Lung (tissue), 12 donors: ENCODE data around the gene PFAS. TPM values are rescaled to one million over a fixed set of nuclear protein-coding genes. Genes with fewer than 3 reads are reported as not detected.
A peak's percentile ranks its signal among the peaks of the same experiment; 100 is the strongest.

ENCODE experiments used
- ATAC-seq: fragments of 200-7000 bp; cut with Tn5 transposase; one replicate; pipeline ENCODE4 v1.9.1; 2020; ENCODE audit warnings: moderate number of reproducible peaks; ENCODE audit not compliant: insufficient read depth, low FRiP score
- DNase-seq, 3 donors: peaks; one replicate each; pipeline ENCODE4 v3.0.0-alpha.2; 2013 to 2017
- H3K27ac ChIP-seq, 2 donors: one replicate each; pipeline ENCODE4 v1.5.1; 2013; ENCODE audit warnings: mild to moderate bottlenecking in 2 of 2, moderate library complexity in 2 of 2, control low read depth in 1 of 2, inconsistent platforms in 1 of 2, low read depth in 1 of 2, low read length in 1 of 2
- H3K27me3 ChIP-seq, 3 donors: one replicate each; pipeline ENCODE4 v1.5.1; 2013; ENCODE audit warnings: low read length in 2 of 3; ENCODE audit not compliant: control insufficient read depth in 3 of 3, insufficient read depth in 3 of 3
- H3K36me3 ChIP-seq, 4 donors: one replicate each; pipeline ENCODE4 v1.5.1; 2013; ENCODE audit warnings: low read length in 4 of 4, mild to moderate bottlenecking in 1 of 4, moderate library complexity in 1 of 4; ENCODE audit not compliant: control insufficient read depth in 4 of 4, insufficient read depth in 4 of 4
- H3K4me1 ChIP-seq, 5 donors: one replicate each; pipeline ENCODE4 v1.5.1; 2013; ENCODE audit warnings: low read length in 5 of 5, mild to moderate bottlenecking in 2 of 5, moderate library complexity in 1 of 5; ENCODE audit not compliant: control insufficient read depth in 5 of 5, insufficient read depth in 5 of 5
- H3K4me3 ChIP-seq: one replicate; pipeline ENCODE4 v1.5.1; 2013; ENCODE audit warnings: mild to moderate bottlenecking, control low read depth, moderate library complexity
- H3K9ac ChIP-seq, 2 donors: one replicate each; pipeline ENCODE4 v1.5.1; 2013; ENCODE audit warnings: low read length in 2 of 2, control low read depth in 1 of 2; ENCODE audit not compliant: insufficient read depth in 1 of 2
- H3K9me3 ChIP-seq, 4 donors: one replicate each; pipeline ENCODE4 v1.5.1; 2013; ENCODE audit warnings: low read length in 3 of 4, mild to moderate bottlenecking in 1 of 4, moderate library complexity in 1 of 4; ENCODE audit not compliant: control insufficient read depth in 4 of 4, insufficient read depth in 3 of 4
- CTCF ChIP-seq: IDR thresholded peaks from 2 replicates; pipeline ENCODE4 v1.5.1; 2012; ENCODE audit warnings: mild to moderate bottlenecking; ENCODE audit errors: control extremely low read depth, extremely low read depth
- WGBS, 2 donors: extraction: QIAGEN DNeasy Blood & Tissue Kit; methylation state at CpG; one replicate each; pipeline ENCODE4 v1.1.7; 2013; 5-methylcytosine and 5-hydroxymethylcytosine counted together
- polyA plus RNA-seq, 2 donors: library from polyadenylated mRNA; stranded (reverse); fragments of 200-250 nt; gene quantifications; one replicate each; pipeline ENCODE4 v1.2.1, GENCODE V29; 2013
- total RNA-seq, 2 donors: library from RNA; depleted of rRNA in 1 of 2; stranded (reverse); fragments of >200 nt in 1 of 2; gene quantifications; one replicate each; pipeline ENCODE4 v1.2.1, GENCODE V29; 2014 to 2021
- donor health status: control.
- donor health status: control.
- donor health status: Bipolar disorder and iron deficiency.
- donor health status: healthy.
- donor health status: DM: yes; HTN: yes; CAD: no.

Gene PFAS
- total and polyA plus RNA-seq, 4 donors = 14.0 to 47.6 (median 17.7) TPM

- ATAC-seq = peak; percentile 36
- Histone ChIP-seq H3K27me3 (no peaks in the 10 kb centered on the region), H3K36me3 (peaks cover 0 to 3% (median 0%) of the 10 kb centered on the region in 4 donors), H3K9ac (peak overlapping the region; percentile 47 to 99), H3K4me3 (peak overlapping the region; percentile 65), H3K27ac (peak overlapping the region; percentile 96 to 98), H3K9me3 (no peaks in the 10 kb centered on the region), H3K4me1 (peaks cover 0 to 16% (median 5%) of the 10 kb centered on the region in 5 donors)
- peak; percentile 94 to 99 (median 98) for DNase-seq
- WGBS, 2 donors = 0 to 1% methylated on average over 40 of the region's 40 CpGs
- no peak for TF ChIP-seq CTCF
Observed at GRCh38 chr17:8221663-8222379, 27.3 kb upstream of the PFAS start.

- H3K36me3 ChIP-seq = peaks cover 0 to 3% (median under 1%) of the 10 kb centered on the region in 4 donors
Observed at GRCh38 chr17:8222380-8222629, 26.8 kb upstream of the PFAS start.

GRCh38 chr17:8222630-8223355, 26.3 kb upstream of the PFAS start:
- peak overlapping the region; percentile 87 to 99 for H3K9ac ChIP-seq
- WGBS, 2 donors = 0% methylated on average over 49 of the region's 49 CpGs
- H3K27ac ChIP-seq = peak overlapping the region; percentile 96 to 98
- DNase-seq (peak; percentile 95 to 96 (median 96)), ATAC-seq (peak; percentile 70)
- peaks cover 2 to 23% (median 5%) of the 10 kb centered on the region in 5 donors for H3K4me1 ChIP-seq
- H3K27me3 ChIP-seq = no peaks in the 10 kb centered on the region
- H3K4me3 ChIP-seq = peak overlapping the region; percentile 14
- TF ChIP-seq CTCF = no peak
- peaks cover 0 to 6% (median 2%) of the 10 kb centered on the region in 4 donors for H3K36me3 ChIP-seq
- H3K9me3 ChIP-seq = no peaks in the 10 kb centered on the region

More at GRCh38 chr17:8222380-8222629, 26.8 kb upstream of the PFAS start:
- peak overlapping the region; percentile 14 for H3K4me3 ChIP-seq
- H3K4me1 ChIP-seq = peaks cover 1 to 20% (median 5%) of the 10 kb centered on the region in 5 donors
- peak overlapping the region; percentile 96 to 98 for H3K27ac ChIP-seq
- 0 to 1% methylated on average over 9 of the region's 9 CpGs for WGBS, 2 donors
- no peak for TF ChIP-seq CTCF
- ATAC-seq (no peak), DNase-seq (no peak)
- H3K9ac ChIP-seq = peak overlapping the region in 1 of 2 donors; percentile 99
- H3K27me3 ChIP-seq = no peaks in the 10 kb centered on the region
- no peaks in the 10 kb centered on the region for H3K9me3 ChIP-seq
